Esophagus squamous epithelium (tissue), 5 donors: Measurements from ENCODE around the gene ZNF497. TPM values are rescaled to one million over a fixed set of nuclear protein-coding genes. Genes with fewer than 3 reads are reported as not detected.
A peak's percentile ranks its signal among the peaks of the same experiment; 100 is the strongest.

Source experiments
- DNase-seq: peaks from one replicate; lab custom pipeline; 2025; lab: John Stamatoyannopoulos, UW
- H3K27ac ChIP-seq, 4 donors: fragments of 200-600 bp; sonication (generic); one replicate each; pipeline ENCODE4 v1.5.1; 2016 to 2019; ENCODE audit warnings: mild to moderate bottlenecking in 1 of 4
- H3K27me3 ChIP-seq, 4 donors: fragments of 200-600 bp; sonication (generic); 1 replicate in 3 of 4; 2 replicates in 1 of 4; pipeline versions ENCODE4 v1.5.1 to v1.6.0; 2017 to 2021; ENCODE audit warnings: antibody characterized with exemption in 1 of 4
- H3K36me3 ChIP-seq, 3 donors: fragments of 200-600 bp; sonication (generic); one replicate each; pipeline ENCODE4 v1.5.1; 2016 to 2019
- H3K4me1 ChIP-seq, 3 donors: fragments of 200-600 bp; sonication (generic); one replicate each; pipeline ENCODE4 v1.5.1; 2017 to 2019
- H3K4me3 ChIP-seq, 4 donors: fragments of 200-600 bp; sonication (generic); 1 replicate in 3 of 4; 2 replicates in 1 of 4; pipeline ENCODE4 v1.5.1; 2016 to 2019; ENCODE audit warnings: mild to moderate bottlenecking in 2 of 4, moderate library complexity in 1 of 4
- H3K9me3 ChIP-seq, 3 donors: fragments of 200-600 bp; sonication (generic); one replicate each; pipeline ENCODE4 v1.5.1; 2016 to 2019
- POLR2A ChIP-seq, 4 donors: fragments of 450-650 bp; IDR thresholded peaks; one replicate each; pipeline ENCODE4 v1.6.1; 2017; ENCODE audit warnings: antibody characterized with exemption in 4 of 4, mild to moderate bottlenecking in 4 of 4, moderate library complexity in 3 of 4
- WGBS, 2 donors: methylation state at CpG; one replicate each; pipeline ENCODE4 v1.1.5; 2018; 5-methylcytosine and 5-hydroxymethylcytosine counted together
- intact Hi-C: fragments of 100-400 bp; cut with DNase I; formaldehyde crosslinking; loops from one replicate; pipeline ENCODE4 v1.15.0; 2022
- total RNA-seq, 4 donors: library from RNA; depleted of rRNA; stranded (reverse); fragments of >200 nt; gene quantifications; one replicate each; pipeline ENCODE4 v1.1.0, GENCODE V29; 2016
- TF ChIP-seq, protein P1 (sequence below), 6 experiments: fragments of 450-650 bp in 4 of 6; fragments of 200-600 bp in 2 of 6; sonication (generic) in 2 of 6; IDR thresholded peaks; one replicate each; pipeline ENCODE4 v1.5.1; 2016 to 2019; ENCODE audit warnings: antibody characterized with exemption in 6 of 6, mild to moderate bottlenecking in 4 of 6, moderate library complexity in 4 of 6
- donor health status: DM: yes; HTN: yes; CAD: no.

The ZNF497 gene
- total RNA-seq, 4 donors from 2014 or later: 0.87 to 1.9 (median 1.4) TPM

DNA sequence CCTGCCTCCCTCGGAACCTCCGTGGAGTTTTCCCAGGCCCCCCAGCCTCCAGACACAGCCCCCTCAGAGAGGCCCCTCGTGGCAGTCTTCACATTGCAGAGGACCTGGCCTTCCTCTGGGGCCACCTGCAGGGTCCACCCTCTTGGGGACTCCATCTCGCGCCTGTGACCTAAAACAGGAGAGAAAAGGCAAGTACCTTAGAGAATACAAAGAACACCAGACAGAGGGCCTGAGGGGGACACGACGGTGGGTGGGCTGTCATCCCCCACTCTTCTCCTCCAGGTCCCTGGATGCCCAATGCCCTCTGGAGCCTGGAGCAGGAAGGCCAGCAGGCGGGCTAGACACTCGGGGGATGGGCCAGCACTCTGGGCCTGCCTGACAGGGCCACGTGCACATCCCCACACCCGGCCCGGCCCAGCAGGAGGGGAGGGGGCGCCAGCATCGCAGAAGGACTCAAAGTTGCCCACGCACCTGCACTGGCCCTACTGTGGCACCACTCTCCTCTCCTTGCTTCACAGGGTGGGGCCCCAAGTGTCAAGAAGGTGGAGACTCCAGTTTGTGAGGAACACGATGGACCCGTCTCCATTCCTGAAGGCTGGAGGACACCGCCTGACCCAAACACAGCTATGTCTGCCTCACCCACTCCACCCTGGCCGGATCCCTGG is 4.9 kb downstream of the ZNF497 start:
- DNase-seq: no peak
- Histone ChIP-seq H3K27ac (no peak overlapping the region), H3K27me3 (peaks cover 0 to 21% (median 0%) of the 10 kb centered on the region in 4 donors), H3K4me3 (peak overlapping the region in 2 of 4 donors; percentile 36 to 60), H3K36me3 (no peaks in the 10 kb centered on the region), H3K9me3 (peaks cover 0 to 10% (median 0%) of the 10 kb centered on the region in 3 donors), H3K4me1 (peaks cover 7 to 36% (median 10%) of the 10 kb centered on the region in 3 donors)
- TF ChIP-seq POLR2A (IDR thresholded peaks at IDR 0.05): no peak
- TF ChIP-seq, protein P1, sequence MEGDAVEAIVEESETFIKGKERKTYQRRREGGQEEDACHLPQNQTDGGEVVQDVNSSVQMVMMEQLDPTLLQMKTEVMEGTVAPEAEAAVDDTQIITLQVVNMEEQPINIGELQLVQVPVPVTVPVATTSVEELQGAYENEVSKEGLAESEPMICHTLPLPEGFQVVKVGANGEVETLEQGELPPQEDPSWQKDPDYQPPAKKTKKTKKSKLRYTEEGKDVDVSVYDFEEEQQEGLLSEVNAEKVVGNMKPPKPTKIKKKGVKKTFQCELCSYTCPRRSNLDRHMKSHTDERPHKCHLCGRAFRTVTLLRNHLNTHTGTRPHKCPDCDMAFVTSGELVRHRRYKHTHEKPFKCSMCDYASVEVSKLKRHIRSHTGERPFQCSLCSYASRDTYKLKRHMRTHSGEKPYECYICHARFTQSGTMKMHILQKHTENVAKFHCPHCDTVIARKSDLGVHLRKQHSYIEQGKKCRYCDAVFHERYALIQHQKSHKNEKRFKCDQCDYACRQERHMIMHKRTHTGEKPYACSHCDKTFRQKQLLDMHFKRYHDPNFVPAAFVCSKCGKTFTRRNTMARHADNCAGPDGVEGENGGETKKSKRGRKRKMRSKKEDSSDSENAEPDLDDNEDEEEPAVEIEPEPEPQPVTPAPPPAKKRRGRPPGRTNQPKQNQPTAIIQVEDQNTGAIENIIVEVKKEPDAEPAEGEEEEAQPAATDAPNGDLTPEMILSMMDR (IDR thresholded peaks at IDR 0.05): no peak
- 78 to 87% methylated on average over 5 to 10 of the region's 19 CpGs for WGBS, 2 donors
- intact Hi-C loops: no loop called here

DNA sequence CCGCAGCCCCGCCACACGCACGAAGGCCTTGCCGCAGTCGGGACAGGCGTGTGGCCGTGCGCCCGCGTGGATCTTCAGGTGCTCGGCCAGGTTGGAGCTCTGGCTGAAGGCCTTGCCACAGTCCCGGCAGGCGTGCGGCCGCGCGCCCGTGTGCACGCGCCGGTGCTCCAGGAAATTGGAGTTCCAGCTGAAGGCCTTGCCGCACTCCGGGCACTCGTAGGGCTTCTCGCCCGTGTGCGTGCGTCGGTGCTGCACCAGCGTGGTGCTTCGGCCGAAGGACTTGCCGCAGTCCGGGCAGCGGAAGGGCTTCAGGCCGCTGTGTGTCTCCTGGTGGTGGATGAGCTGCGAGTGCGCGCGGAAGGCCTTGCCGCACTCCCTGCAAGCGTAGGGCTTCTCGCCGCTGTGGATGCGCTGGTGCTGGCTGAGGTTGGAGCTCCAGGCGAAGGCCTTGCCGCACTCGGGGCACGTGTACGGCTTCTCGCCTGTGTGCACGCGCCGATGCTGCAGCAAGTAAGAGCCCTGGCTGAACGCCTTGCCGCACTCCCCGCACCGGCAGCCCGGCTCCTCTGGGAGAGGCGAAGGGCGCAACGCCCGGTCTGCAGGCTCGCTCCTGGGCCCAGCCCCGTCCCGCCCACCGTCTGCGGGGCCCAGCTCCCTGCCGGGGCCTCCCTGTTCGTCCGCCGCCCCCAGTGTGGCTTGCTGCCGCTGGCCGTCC is 5.6 kb downstream of the ZNF497 start:
- peak overlapping the region; percentile 10 to 60 (median 32) for H3K4me3 ChIP-seq
- WGBS, 2 donors: 53% methylated on average over 42 of the region's 75 CpGs; no CpG with 5 or more reads in 1 of the 2 donors
- intact Hi-C loops: no loop called here
- no peak overlapping the region for H3K27ac ChIP-seq
- H3K4me1 ChIP-seq: peaks cover 7 to 33% (median 10%) of the 10 kb centered on the region in 3 donors
- H3K36me3 ChIP-seq: no peaks in the 10 kb centered on the region
- no peak for TF ChIP-seq POLR2A (IDR thresholded peaks at IDR 0.05)
- TF ChIP-seq, protein P1 (IDR thresholded peaks at IDR 0.05): no peak
- peaks cover 0 to 10% (median 0%) of the 10 kb centered on the region in 3 donors for H3K9me3 ChIP-seq
- DNase-seq: no peak
- peaks cover 0 to 26% (median 0%) of the 10 kb centered on the region in 4 donors for H3K27me3 ChIP-seq

DNA sequence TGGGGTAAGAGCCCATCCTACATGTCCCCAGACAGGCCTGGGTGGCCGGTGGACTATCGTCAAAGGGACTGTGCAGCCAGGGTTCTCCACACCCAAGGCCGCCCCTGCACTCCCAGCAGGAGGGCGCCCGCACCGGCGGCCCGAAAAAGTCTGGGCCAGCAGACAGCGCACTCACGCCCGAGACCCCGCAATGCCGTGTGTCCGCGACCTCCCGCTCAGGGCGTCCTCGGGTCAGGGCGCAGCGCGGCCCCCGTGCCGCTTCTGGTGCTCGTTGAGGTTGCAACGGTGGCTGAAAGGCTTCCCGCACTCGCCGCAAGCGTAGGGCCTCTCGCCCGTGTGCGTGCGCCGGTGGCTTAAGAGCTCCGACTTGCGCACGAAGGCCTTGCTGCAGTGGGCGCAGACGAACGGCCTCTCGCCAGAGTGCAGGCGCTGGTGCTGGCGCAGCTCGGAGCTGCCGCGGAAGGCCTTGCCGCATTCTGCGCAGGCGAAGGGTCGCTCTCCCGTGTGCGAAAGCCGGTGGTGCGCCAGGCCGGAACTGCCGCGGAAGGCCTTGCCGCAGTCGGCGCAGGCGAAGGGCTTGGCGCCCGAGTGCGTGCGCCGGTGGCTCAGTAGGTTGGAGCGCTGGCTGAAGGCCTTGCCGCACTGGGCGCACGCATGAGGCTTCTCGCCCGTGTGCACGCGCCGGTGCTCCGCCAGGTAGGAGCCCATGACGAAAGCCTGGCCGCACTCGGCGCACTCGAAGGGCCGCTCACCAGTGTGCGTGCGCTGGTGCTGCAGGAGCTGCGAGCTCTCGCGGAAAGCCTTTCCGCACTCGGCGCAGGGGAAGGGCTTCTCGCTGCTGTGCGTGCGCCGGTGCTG is 6.4 kb downstream of the ZNF497 start:
- 23% methylated on average over 7 of the region's 94 CpGs; no CpG with 5 or more reads in 1 of the 2 donors for WGBS, 2 donors

DNA sequence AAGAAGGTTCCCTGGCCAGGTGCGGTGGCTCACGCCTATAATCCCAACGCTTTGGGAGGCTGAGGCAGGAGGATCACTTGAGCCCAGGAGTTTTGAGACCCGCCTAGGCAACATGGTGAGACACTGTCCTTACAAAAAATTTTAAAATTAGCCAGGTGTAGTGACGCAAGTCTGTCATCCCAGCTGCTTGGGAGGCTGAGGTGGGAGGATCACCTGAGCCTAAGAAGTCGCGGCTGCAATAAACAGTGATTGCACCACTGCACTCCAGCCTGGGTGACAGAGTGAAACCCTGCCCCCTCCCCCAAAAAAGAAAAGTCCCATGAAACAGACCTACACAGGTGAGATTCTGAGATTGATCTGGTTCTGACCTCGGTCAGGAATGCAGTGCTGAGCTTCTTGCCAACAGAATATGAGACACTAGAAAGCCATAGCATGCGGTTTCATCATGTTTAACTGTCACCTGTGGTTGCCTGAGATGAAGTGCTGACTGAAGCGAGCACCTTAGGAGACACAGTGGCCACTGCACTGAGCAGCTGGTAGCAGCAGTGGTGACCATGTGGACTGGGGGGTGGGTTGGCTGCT is 7.2 kb downstream of the ZNF497 start:
- intact Hi-C loops: no loop called here
- no peak overlapping the region for H3K4me3 ChIP-seq
- H3K36me3 ChIP-seq: peaks cover 0 to 2% (median 0%) of the 10 kb centered on the region in 3 donors
- peaks cover 4 to 30% (median 10%) of the 10 kb centered on the region in 3 donors for H3K4me1 ChIP-seq
- DNase-seq: no peak
- peaks cover 0 to 10% (median 0%) of the 10 kb centered on the region in 3 donors for H3K9me3 ChIP-seq
- H3K27me3 ChIP-seq: peaks cover 0 to 42% (median 0%) of the 10 kb centered on the region in 4 donors
- whole genome bisulfite sequencing, 2 donors: 88 to 100% methylated on average over 3 to 7 of the region's 10 CpGs
- no peak for TF ChIP-seq POLR2A (IDR thresholded peaks at IDR 0.05)
- TF ChIP-seq, protein P1 (IDR thresholded peaks at IDR 0.05): no peak
- no peak overlapping the region for H3K27ac ChIP-seq

More for the DNA sequence above, 6.4 kb downstream of the ZNF497 start:
- Histone ChIP-seq H3K27me3 (peaks cover 0 to 33% (median 0%) of the 10 kb centered on the region in 4 donors), H3K27ac (no peak overlapping the region), H3K36me3 (no peaks in the 10 kb centered on the region), H3K4me3 (peak overlapping the region; percentile 10 to 60 (median 32)), H3K9me3 (peaks cover 0 to 10% (median 0%) of the 10 kb centered on the region in 3 donors), H3K4me1 (peaks cover 4 to 25% (median 7%) of the 10 kb centered on the region in 3 donors)
- intact Hi-C loops: no loop called here
- no peak for TF ChIP-seq POLR2A (IDR thresholded peaks at IDR 0.05)
- TF ChIP-seq, protein P1 (IDR thresholded peaks at IDR 0.05): no peak
- DNase-seq: no peak
